ENCODE measurements around the gene ATG14.

ATG14 gene

GRCh38 chr14:55377236-55377635, 34.4 kb downstream of the ATG14 start:
- 91 to 94% methylated on average over 4 to 5 of the region's 5 CpGs for WGBS, 2 experiments
- H3K27ac ChIP-seq (ENCODE audit: insufficient read depth, low read depth, low read length, poor library complexity, severe bottlenecking) = no peak overlapping the region
- H3K27me3 ChIP-seq (ENCODE audit: control insufficient read depth, insufficient read depth, low read length, poor library complexity, severe bottlenecking) = no peaks in the 10 kb centered on the region
- no peaks in the 10 kb centered on the region for H3K9me3 ChIP-seq (ENCODE audit: control insufficient read depth, low read length)
- no peaks in the 10 kb centered on the region for H3K4me1 ChIP-seq (ENCODE audit: control insufficient read depth, insufficient read depth, low read length)
- peaks cover 18% of the 10 kb centered on the region for H3K36me3 ChIP-seq (ENCODE audit: control insufficient read depth, insufficient read depth, low read length)
- no peak overlapping the region for H3K4me3 ChIP-seq (ENCODE audit: insufficient read depth, low read depth, low read length)

GRCh38 chr14:55374771-55375170, 36.9 kb downstream of the ATG14 start:
- H3K36me3 ChIP-seq (ENCODE audit: control insufficient read depth, insufficient read depth, low read length) = peaks cover 7% of the 10 kb centered on the region
- H3K4me3 ChIP-seq (ENCODE audit: insufficient read depth, low read depth, low read length) = no peak overlapping the region
- H3K9me3 ChIP-seq (ENCODE audit: control insufficient read depth, low read length) = no peaks in the 10 kb centered on the region
- WGBS, 2 experiments = 90 to 96% methylated on average over 3 to 4 of the region's 4 CpGs
- H3K27me3 ChIP-seq (ENCODE audit: control insufficient read depth, insufficient read depth, low read length, poor library complexity, severe bottlenecking) = no peaks in the 10 kb centered on the region
- H3K4me1 ChIP-seq (ENCODE audit: control insufficient read depth, insufficient read depth, low read length) = no peaks in the 10 kb centered on the region
- H3K27ac ChIP-seq (ENCODE audit: insufficient read depth, low read depth, low read length, poor library complexity, severe bottlenecking) = no peak overlapping the region

GRCh38 chr14:55373784-55374705, 37.6 kb downstream of the ATG14 start:
- WGBS, 2 experiments = 72 to 79% methylated on average over 5 of the region's 5 CpGs

DNA sequence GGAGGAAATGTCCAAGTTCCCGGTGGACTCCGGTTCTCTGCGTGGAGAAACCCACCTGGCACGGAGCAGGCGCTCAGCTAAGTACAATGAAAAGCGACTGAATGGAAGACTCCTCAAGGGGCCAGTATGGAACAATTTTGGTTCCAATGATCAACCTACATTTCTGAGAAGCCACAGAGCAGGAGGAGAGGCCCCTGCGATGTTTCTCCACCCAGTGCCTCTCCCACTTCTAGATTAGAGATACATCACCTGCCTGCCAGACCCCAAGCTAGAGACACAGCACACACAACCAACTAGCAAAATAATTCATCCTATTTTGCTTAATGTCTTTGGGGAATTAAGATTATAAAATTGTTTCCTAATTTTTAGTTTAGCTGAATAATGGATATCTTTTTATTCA, 38.8 kb downstream of the ATG14 start:
- peaks cover 11% of the 10 kb centered on the region for H3K36me3 ChIP-seq (ENCODE audit: control insufficient read depth, insufficient read depth, low read length)
- H3K4me1 ChIP-seq (ENCODE audit: control insufficient read depth, insufficient read depth, low read length) = no peaks in the 10 kb centered on the region
- H3K4me3 ChIP-seq (ENCODE audit: insufficient read depth, low read depth, low read length) = no peak overlapping the region
- WGBS, 2 experiments = 96% methylated on average over 7 of the region's 7 CpGs
- H3K27ac ChIP-seq (ENCODE audit: insufficient read depth, low read depth, low read length, poor library complexity, severe bottlenecking) = no peak overlapping the region
- H3K27me3 ChIP-seq (ENCODE audit: control insufficient read depth, insufficient read depth, low read length, poor library complexity, severe bottlenecking) = no peaks in the 10 kb centered on the region
- no peaks in the 10 kb centered on the region for H3K9me3 ChIP-seq (ENCODE audit: control insufficient read depth, low read length)

More at GRCh38 chr14:55373784-55374705, 37.6 kb downstream of the ATG14 start:
- Histone ChIP-seq H3K27ac (ENCODE audit: insufficient read depth, low read depth, low read length, poor library complexity, severe bottlenecking) (no peak overlapping the region), H3K9me3 (ENCODE audit: control insufficient read depth, low read length) (no peaks in the 10 kb centered on the region), H3K4me3 (ENCODE audit: insufficient read depth, low read depth, low read length) (no peak overlapping the region), H3K36me3 (ENCODE audit: control insufficient read depth, insufficient read depth, low read length) (peaks cover 7% of the 10 kb centered on the region), H3K4me1 (ENCODE audit: control insufficient read depth, insufficient read depth, low read length) (no peaks in the 10 kb centered on the region), H3K27me3 (ENCODE audit: control insufficient read depth, insufficient read depth, low read length, poor library complexity, severe bottlenecking) (no peaks in the 10 kb centered on the region)

- 88 to 100% methylated on average over 1 of the region's 1 CpG for WGBS, 2 experiments
- H3K9me3 ChIP-seq (ENCODE audit: control insufficient read depth, low read length) = no peaks in the 10 kb centered on the region
- H3K27ac ChIP-seq (ENCODE audit: insufficient read depth, low read depth, low read length, poor library complexity, severe bottlenecking) = no peak overlapping the region
- no peak overlapping the region for H3K4me3 ChIP-seq (ENCODE audit: insufficient read depth, low read depth, low read length)
- peaks cover 13% of the 10 kb centered on the region for H3K36me3 ChIP-seq (ENCODE audit: control insufficient read depth, insufficient read depth, low read length)
- no peaks in the 10 kb centered on the region for H3K27me3 ChIP-seq (ENCODE audit: control insufficient read depth, insufficient read depth, low read length, poor library complexity, severe bottlenecking)
- no peaks in the 10 kb centered on the region for H3K4me1 ChIP-seq (ENCODE audit: control insufficient read depth, insufficient read depth, low read length)
Measured at GRCh38 chr14:55372423-55372822, 39.2 kb downstream of the ATG14 start.

- WGBS, 2 experiments = 87 to 88% methylated on average over 11 of the region's 11 CpGs
- no peaks in the 10 kb centered on the region for H3K9me3 ChIP-seq (ENCODE audit: control insufficient read depth, low read length)
- no peaks in the 10 kb centered on the region for H3K27me3 ChIP-seq (ENCODE audit: control insufficient read depth, insufficient read depth, low read length, poor library complexity, severe bottlenecking)
- H3K27ac ChIP-seq (ENCODE audit: insufficient read depth, low read depth, low read length, poor library complexity, severe bottlenecking) = no peak overlapping the region
- H3K4me1 ChIP-seq (ENCODE audit: control insufficient read depth, insufficient read depth, low read length) = no peaks in the 10 kb centered on the region
- H3K4me3 ChIP-seq (ENCODE audit: insufficient read depth, low read depth, low read length) = no peak overlapping the region
- H3K36me3 ChIP-seq (ENCODE audit: control insufficient read depth, insufficient read depth, low read length) = peaks cover 10% of the 10 kb centered on the region
Measured at GRCh38 chr14:55370883-55371455, 40.7 kb downstream of the ATG14 start.

GRCh38 chr14:55366271-55366670, 45.4 kb downstream of the ATG14 start:
- 91 to 96% methylated on average over 2 to 3 of the region's 3 CpGs for WGBS, 2 experiments
- Histone ChIP-seq H3K27me3 (ENCODE audit: control insufficient read depth, insufficient read depth, low read length, poor library complexity, severe bottlenecking) (no peaks in the 10 kb centered on the region), H3K27ac (ENCODE audit: insufficient read depth, low read depth, low read length, poor library complexity, severe bottlenecking) (no peak overlapping the region), H3K9me3 (ENCODE audit: control insufficient read depth, low read length) (no peaks in the 10 kb centered on the region), H3K4me1 (ENCODE audit: control insufficient read depth, insufficient read depth, low read length) (no peaks in the 10 kb centered on the region), H3K4me3 (ENCODE audit: insufficient read depth, low read depth, low read length) (no peak overlapping the region), H3K36me3 (ENCODE audit: control insufficient read depth, insufficient read depth, low read length) (peaks cover 10% of the 10 kb centered on the region)

DNA sequence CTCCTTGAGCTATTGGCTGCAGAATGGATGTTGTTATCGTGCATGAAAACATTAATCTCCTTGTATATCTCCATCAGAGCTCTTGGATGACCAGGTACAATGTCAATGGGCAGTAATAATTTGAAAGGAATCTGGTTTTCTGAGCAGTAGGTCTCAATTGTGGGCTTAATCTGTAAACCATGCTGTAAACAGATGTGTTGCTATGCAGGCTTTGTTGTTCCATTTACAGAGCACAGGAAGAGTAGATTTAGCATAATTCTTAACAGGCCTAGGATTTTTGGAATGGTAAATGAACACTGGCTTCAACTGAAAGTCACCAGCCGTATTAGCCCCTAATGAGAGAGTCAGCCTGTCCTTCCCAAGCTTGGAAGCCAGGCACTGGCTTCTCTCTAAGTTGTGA, 50.4 kb downstream of the ATG14 start:
- Histone ChIP-seq H3K4me3 (ENCODE audit: insufficient read depth, low read depth, low read length) (no peak overlapping the region), H3K36me3 (ENCODE audit: control insufficient read depth, insufficient read depth, low read length) (no peaks in the 10 kb centered on the region), H3K9me3 (ENCODE audit: control insufficient read depth, low read length) (no peaks in the 10 kb centered on the region), H3K27me3 (ENCODE audit: control insufficient read depth, insufficient read depth, low read length, poor library complexity, severe bottlenecking) (no peaks in the 10 kb centered on the region), H3K4me1 (ENCODE audit: control insufficient read depth, insufficient read depth, low read length) (no peaks in the 10 kb centered on the region), H3K27ac (ENCODE audit: insufficient read depth, low read depth, low read length, poor library complexity, severe bottlenecking) (no peak overlapping the region)
- 94 to 98% methylated on average over 2 of the region's 2 CpGs for WGBS, 2 experiments

DNA sequence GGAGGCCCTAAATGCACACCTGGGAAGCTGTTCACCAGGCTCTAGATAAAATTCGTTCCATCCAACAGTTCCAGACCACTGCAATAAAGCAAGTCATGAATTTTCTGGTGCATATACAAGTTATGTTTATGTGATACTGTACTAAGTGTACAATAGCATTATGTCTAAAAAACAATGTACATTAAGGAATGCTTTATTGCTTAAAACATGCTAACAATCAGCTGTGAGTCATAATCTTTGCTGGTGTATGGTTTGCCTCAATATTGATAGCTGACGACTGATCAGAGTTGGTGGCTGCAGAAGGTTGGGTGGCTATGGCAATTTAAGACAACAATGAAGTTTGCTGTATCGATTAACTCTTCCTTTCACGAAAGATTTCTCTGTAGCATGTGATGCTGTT, 52.3 kb downstream of the ATG14 start:
- Histone ChIP-seq H3K9me3 (ENCODE audit: control insufficient read depth, low read length) (no peaks in the 10 kb centered on the region), H3K27me3 (ENCODE audit: control insufficient read depth, insufficient read depth, low read length, poor library complexity, severe bottlenecking) (no peaks in the 10 kb centered on the region), H3K4me3 (ENCODE audit: insufficient read depth, low read depth, low read length) (no peak overlapping the region), H3K27ac (ENCODE audit: insufficient read depth, low read depth, low read length, poor library complexity, severe bottlenecking) (no peak overlapping the region), H3K4me1 (ENCODE audit: control insufficient read depth, insufficient read depth, low read length) (no peaks in the 10 kb centered on the region), H3K36me3 (ENCODE audit: control insufficient read depth, insufficient read depth, low read length) (no peaks in the 10 kb centered on the region)
- 93 to 96% methylated on average over 2 to 4 of the region's 4 CpGs for WGBS, 2 experiments

GRCh38 chr14:55356913-55357312, 54.7 kb downstream of the ATG14 start:
- H3K4me1 ChIP-seq (ENCODE audit: control insufficient read depth, insufficient read depth, low read length) = no peaks in the 10 kb centered on the region
- H3K27me3 ChIP-seq (ENCODE audit: control insufficient read depth, insufficient read depth, low read length, poor library complexity, severe bottlenecking) = no peaks in the 10 kb centered on the region
- H3K9me3 ChIP-seq (ENCODE audit: control insufficient read depth, low read length) = no peaks in the 10 kb centered on the region
- WGBS, 2 experiments = 83 to 87% methylated on average over 2 of the region's 2 CpGs
- no peak overlapping the region for H3K27ac ChIP-seq (ENCODE audit: insufficient read depth, low read depth, low read length, poor library complexity, severe bottlenecking)
- H3K4me3 ChIP-seq (ENCODE audit: insufficient read depth, low read depth, low read length) = no peak overlapping the region
- no peaks in the 10 kb centered on the region for H3K36me3 ChIP-seq (ENCODE audit: control insufficient read depth, insufficient read depth, low read length)
